GM12864 (cell line): ENCODE results near the gene PF4V1.
"Not testable (repeated sequence)": the region's sequence is repeated elsewhere in the genome, so short reads cannot be mapped to it uniquely, and the experiment has no call there.

Source experiments
- DNase-seq: peaks from one replicate; pipeline ENCODE4 v3.0.0-alpha.2; 2011; ENCODE audit warnings: low read depth
- H3K4me3 ChIP-seq: 2 replicates; pipeline ENCODE4 v1.5.1; 2011; ENCODE audit warnings: mild to moderate bottlenecking, low read depth, low read length, control low read depth
- TF ChIP-seq, protein P1 (sequence below): IDR thresholded peaks from 2 replicates; pipeline ENCODE4 v1.5.1; 2011; ENCODE audit warnings: low read depth, mild to moderate bottlenecking, moderate library complexity, low read length, control low read depth, inconsistent platforms; ENCODE audit errors: missing control alignments

The PF4V1 gene

GRCh38 chr4:73891739-73892405, 38.8 kb downstream of the PF4V1 start:
- TF ChIP-seq, protein P1, sequence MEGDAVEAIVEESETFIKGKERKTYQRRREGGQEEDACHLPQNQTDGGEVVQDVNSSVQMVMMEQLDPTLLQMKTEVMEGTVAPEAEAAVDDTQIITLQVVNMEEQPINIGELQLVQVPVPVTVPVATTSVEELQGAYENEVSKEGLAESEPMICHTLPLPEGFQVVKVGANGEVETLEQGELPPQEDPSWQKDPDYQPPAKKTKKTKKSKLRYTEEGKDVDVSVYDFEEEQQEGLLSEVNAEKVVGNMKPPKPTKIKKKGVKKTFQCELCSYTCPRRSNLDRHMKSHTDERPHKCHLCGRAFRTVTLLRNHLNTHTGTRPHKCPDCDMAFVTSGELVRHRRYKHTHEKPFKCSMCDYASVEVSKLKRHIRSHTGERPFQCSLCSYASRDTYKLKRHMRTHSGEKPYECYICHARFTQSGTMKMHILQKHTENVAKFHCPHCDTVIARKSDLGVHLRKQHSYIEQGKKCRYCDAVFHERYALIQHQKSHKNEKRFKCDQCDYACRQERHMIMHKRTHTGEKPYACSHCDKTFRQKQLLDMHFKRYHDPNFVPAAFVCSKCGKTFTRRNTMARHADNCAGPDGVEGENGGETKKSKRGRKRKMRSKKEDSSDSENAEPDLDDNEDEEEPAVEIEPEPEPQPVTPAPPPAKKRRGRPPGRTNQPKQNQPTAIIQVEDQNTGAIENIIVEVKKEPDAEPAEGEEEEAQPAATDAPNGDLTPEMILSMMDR = no peak
- H3K4me3 ChIP-seq = no peak overlapping the region
- no peak for DNase-seq

GRCh38 chr4:73892966-73893365, 39.9 kb downstream of the PF4V1 start:
- TF ChIP-seq, protein P1 = no peak
- DNase-seq = no peak
- no peak overlapping the region for H3K4me3 ChIP-seq

GRCh38 chr4:73894001-73894400, 40.9 kb downstream of the PF4V1 start:
- H3K4me3 ChIP-seq = no peak overlapping the region
- TF ChIP-seq, protein P1 = no peak
- no peak for DNase-seq

DNA sequence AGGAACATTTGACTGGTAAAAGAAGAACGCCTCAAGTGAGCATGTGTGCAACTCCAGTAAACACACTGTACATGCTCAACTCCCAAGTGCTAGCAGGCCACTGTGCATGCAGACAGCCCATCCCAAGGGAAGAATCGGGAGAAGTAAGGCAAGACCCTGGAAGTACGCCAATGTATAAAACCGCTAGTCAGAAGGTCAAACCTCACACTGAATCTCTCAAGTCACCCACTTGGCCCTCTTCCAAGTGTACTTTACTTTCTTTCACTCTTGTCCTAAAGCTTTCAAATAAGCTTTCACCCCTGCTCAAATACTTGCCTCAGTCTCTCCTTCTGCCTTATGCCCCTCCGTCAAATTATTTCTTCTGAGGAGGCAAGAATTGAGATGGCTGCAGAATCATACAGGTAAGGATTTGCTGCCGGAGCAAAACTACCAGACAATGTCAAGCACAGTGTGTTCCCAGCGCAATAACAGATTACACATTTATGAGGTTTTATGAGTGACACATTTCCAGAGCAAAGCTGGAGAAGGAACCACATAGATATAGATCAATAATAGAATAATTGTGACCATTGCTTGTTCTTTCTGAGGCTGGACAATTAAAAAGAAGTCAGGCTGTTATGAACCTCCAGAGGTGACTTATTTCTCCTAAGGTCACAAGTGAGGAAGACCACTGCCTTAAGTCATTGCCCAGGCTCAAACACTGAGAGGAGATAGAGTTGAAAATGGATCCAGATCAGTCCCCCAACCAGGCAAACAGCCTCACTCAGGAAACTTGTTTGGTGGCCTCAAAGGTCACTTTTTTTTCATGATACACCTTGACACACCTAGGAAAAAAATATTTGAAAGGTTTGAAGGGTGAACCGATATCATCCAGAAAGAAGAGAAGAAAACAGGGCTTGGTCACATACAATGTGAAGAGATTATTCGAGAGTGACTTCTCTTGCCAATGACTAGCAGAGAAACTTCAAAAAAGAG, 42.4 kb downstream of the PF4V1 start:
- no peak for DNase-seq
- H3K4me3 ChIP-seq = no peak overlapping the region
- TF ChIP-seq, protein P1 = no peak

DNA sequence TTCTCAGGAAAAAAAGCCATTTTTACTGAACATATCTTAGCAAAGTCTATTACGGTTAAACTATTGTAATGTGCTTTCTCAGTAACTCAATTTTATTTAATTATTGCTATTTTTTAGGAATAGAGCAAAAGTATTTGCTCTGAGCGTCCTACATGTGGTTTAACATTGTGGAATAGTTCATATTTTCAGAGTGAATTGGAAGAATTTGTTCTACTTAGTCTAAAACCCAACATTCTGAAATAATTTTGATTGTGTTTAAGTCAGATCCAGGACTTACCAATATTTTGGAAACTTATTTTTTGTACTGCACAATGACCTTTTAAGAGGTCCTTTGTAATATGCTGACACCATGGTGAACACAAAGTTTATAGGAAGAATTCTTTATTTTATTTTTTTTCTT, 43.3 kb downstream of the PF4V1 start:
- TF ChIP-seq, protein P1 = no peak
- no peak for DNase-seq
- no peak overlapping the region for H3K4me3 ChIP-seq

DNA sequence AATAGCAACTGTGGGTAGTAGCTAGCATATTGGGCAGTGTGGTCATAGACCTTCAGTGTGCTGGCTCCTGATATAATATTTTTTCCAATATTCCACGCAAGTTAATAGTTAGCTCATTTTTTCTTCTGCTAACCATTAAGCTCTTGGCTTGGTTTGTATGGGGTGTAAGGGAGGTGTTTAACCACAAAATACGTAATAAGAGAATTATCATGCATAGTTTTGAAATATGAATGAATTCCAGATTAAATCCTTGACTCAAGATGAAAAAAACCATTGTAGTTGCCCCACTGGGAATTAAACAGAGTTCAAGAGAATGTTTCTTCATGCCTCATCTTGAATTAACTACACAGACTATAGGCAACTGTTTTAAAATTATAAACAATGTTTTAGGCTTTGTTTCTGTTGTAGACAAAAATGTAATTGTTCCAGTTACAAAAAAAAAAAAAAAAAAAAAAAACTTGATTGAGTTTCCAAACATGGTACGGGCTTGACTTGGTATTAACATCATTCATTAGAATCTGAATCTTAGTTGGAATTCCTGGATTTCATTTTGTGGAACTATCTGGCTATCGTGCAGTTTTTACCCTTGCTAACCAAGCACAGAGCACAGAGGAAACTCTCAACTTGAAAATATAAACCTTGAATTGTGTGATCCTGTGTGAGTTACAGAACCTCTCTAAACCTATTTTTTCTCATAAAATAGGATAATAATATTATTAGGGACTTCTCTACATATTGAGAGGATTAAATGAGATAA, 44.5 kb downstream of the PF4V1 start:
- H3K4me3 ChIP-seq = no peak overlapping the region
- TF ChIP-seq, protein P1 = no peak
- no peak for DNase-seq

DNA sequence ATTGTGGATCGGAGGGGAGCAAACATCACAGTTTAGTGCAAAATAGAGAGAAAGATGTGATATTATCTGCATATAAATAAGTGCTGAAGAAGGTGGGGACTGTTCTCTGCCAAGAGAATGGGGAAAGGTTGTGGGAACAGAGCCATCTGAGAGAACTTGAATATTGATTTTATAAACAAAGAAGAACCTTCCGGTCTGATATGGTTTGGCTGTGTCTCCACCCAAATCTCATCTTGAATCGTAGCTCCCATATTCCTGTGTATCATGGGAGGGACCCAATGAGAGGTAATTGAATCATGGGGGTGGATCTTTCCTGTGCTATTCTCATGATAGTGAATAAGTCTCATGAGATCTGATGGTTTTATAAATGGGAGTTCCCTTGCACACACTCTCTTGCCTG, 46.2 kb downstream of the PF4V1 start:
- not testable (repeated sequence) for DNase-seq, H3K4me3 ChIP-seq
